SK-N-MC (cell line): ENCODE results near the gene DLGAP1.

Experiments used
- DNase-seq: peaks from one replicate; pipeline ENCODE4 v3.0.0-alpha.2; 2011; ENCODE audit warnings: low read depth, low spot score
- H3K27ac ChIP-seq: fragments of 200-600 bp; sonication (generic); 2 replicates; pipeline ENCODE4 v1.5.1; 2016; ENCODE audit warnings: mixed run types
- H3K36me3 ChIP-seq: fragments of 200-600 bp; sonication (generic); 2 replicates; pipeline ENCODE4 v1.6.1; 2017; ENCODE audit warnings: antibody characterized with exemption, low read length, mixed read lengths; ENCODE audit not compliant: insufficient read depth
- H3K4me3 ChIP-seq: fragments of 200-600 bp; sonication (generic); 2 replicates; pipeline ENCODE4 v1.5.1; 2016
- H3K9ac ChIP-seq: fragments of 200-600 bp; sonication (generic); 2 replicates; pipeline ENCODE4 v1.8.0; 2017; ENCODE audit warnings: mixed run types, mixed read lengths; ENCODE audit not compliant: insufficient read length
- H3K9me3 ChIP-seq: fragments of 200-600 bp; sonication (generic); 2 replicates; pipeline ENCODE4 v1.6.1; 2017; ENCODE audit warnings: low read depth, mild to moderate bottlenecking, antibody characterized with exemption, low read length, moderate library complexity, mixed read lengths
- EZH2 ChIP-seq: fragments of 200-600 bp; sonication (generic); IDR thresholded peaks from one replicate; pipeline ENCODE4 v1.6.1; 2017; ENCODE audit warnings: antibody characterized with exemption
- FOXP2 ChIP-seq: optimal IDR thresholded peaks from 2 replicates; pipeline ENCODE3; 2011; ENCODE audit warnings: mild to moderate bottlenecking, moderate library complexity; ENCODE audit not compliant: insufficient read depth; ENCODE audit errors: extremely low read length, control extremely low read depth
- POLR2AphosphoS5 ChIP-seq: IDR thresholded peaks from 2 replicates; pipeline ENCODE4 v1.6.1; 2012; ENCODE audit warnings: mild to moderate bottlenecking, low read depth, low read length, borderline replicate concordance

Gene DLGAP1

GRCh38 chr18:4405965-4406364, 49.1 kb downstream of the DLGAP1 start:
- Histone ChIP-seq H3K9me3 (no peaks in the 10 kb centered on the region), H3K36me3 (no peaks in the 10 kb centered on the region), H3K9ac (no peak overlapping the region), H3K4me3 (no peak overlapping the region), H3K27ac (no peak overlapping the region)
- no peak for DNase-seq
- TF ChIP-seq POLR2AphosphoS5 (no peak), EZH2 (no peak), FOXP2 (no peak)

DNA sequence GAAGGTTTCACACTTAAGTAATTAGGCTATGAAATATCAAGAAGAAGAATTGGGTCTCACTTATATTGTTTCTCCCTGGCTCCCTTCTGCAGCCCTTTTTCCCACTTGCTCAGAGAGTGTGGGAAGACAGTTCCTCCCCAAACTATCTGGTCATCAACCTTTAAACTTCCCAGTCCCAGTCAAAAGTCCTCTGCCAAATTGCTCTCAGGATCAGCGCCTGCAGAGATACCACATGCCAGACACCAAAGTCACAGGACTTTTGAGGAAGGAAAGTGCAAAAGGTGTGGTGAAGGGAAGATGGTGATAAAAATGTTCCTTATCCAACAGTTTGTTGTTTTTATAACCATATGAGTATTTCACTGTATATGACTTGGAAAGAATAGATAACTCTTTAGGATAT, 51.3 kb downstream of the DLGAP1 start:
- H3K36me3 ChIP-seq: no peaks in the 10 kb centered on the region
- no peak overlapping the region for H3K9ac ChIP-seq
- TF ChIP-seq POLR2AphosphoS5 (no peak), EZH2 (no peak), FOXP2 (no peak)
- H3K9me3 ChIP-seq: no peaks in the 10 kb centered on the region
- no peak overlapping the region for H3K4me3 ChIP-seq
- no peak overlapping the region for H3K27ac ChIP-seq
- DNase-seq: no peak

DNA sequence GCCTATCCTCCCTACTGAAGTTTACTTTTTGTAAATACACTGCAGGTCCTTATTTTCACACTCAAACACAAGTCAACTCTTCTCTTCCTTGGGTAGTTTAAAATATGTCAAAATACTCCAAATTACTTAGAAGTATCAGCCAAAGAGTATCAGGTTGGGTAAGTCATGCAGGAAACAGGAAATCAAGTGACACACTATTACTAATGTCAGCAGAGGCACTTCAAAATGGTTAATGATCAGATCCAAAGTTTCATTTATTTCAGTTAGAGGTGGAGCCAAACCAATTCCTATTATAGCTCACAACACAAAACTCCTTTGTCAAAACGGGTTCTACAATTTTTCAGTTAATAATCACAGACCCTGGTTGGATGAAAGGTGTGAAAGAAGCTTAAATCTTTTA, 54.2 kb downstream of the DLGAP1 start:
- no peak overlapping the region for H3K9ac ChIP-seq
- no peak for DNase-seq
- no peak for TF ChIP-seq EZH2
- TF ChIP-seq POLR2AphosphoS5: no peak
- no peak for TF ChIP-seq FOXP2
- no peak overlapping the region for H3K27ac ChIP-seq
- H3K4me3 ChIP-seq: no peak overlapping the region
- no peaks in the 10 kb centered on the region for H3K9me3 ChIP-seq
- H3K36me3 ChIP-seq: no peaks in the 10 kb centered on the region

DNA sequence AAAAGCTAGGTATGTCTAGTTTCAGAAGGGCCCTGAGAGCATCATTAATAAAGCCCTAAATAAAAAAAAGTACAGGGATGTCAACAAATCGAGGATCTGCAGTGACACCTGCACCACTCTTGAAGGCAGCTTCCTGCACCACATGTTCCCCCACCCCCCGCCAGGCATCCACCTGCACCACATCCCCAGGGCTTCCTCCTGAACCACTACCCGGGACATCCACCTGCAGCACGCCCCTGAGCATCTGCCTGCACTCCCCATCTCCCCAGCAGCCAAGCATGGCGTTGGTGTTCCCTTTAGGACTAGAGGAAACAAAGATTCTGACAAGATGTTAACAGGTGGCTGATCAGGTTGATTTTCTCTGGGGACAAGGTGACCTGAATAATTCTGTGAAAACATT, 55.2 kb downstream of the DLGAP1 start:
- Histone ChIP-seq H3K9ac (no peak overlapping the region), H3K9me3 (no peaks in the 10 kb centered on the region), H3K4me3 (no peak overlapping the region), H3K36me3 (no peaks in the 10 kb centered on the region), H3K27ac (no peak overlapping the region)
- DNase-seq: no peak
- TF ChIP-seq POLR2AphosphoS5: no peak

GRCh38 chr18:4394700-4395099, 60.4 kb downstream of the DLGAP1 start:
- TF ChIP-seq EZH2: no peak
- no peak for TF ChIP-seq POLR2AphosphoS5
- TF ChIP-seq FOXP2: no peak
- no peaks in the 10 kb centered on the region for H3K9me3 ChIP-seq
- H3K4me3 ChIP-seq: no peak overlapping the region
- DNase-seq: no peak
- no peak overlapping the region for H3K9ac ChIP-seq
- H3K27ac ChIP-seq: no peak overlapping the region
- no peaks in the 10 kb centered on the region for H3K36me3 ChIP-seq

DNA sequence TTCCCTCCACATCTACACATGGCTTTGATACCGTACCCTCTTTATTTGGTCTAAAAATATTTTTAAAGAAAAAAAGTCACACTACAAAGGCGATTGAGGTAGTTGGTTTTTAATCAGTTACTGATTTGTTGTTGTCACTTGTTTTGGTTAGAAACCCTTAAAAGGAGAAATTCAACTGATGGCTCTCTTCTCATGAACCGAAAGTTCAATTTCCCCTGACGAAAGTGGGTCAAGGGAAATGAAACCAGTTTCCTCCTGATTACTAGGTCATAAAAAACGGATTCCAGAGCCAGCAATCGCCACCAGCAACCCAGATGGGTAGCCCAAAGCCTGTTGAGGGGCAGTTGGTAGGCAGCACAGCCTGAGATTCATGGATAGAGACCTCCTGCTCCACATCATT, 63.2 kb downstream of the DLGAP1 start:
- no peak for TF ChIP-seq FOXP2
- no peak for TF ChIP-seq EZH2
- no peak for TF ChIP-seq POLR2AphosphoS5
- Histone ChIP-seq H3K4me3 (no peak overlapping the region), H3K9me3 (no peaks in the 10 kb centered on the region), H3K9ac (no peak overlapping the region), H3K36me3 (no peaks in the 10 kb centered on the region), H3K27ac (no peak overlapping the region)
- DNase-seq: no peak

DNA sequence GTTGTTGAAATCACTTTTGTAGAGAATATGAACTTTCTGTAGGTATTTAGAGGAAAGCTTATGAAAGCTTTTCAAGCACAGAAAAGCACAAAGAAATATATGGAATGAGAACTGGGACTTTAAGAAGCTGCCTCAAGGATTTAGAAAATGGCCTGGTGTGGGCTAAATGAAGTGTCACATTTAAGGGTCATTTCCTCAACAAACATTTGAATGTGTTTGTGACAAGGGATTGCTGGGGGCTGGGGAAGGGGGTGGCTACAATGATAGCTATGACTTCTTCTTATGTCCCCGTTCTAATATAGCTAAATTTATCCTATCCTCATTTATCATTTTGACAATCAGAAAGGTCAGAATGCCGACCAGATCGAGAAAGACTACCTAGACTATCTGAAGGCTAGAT, 69.2 kb downstream of the DLGAP1 start:
- Histone ChIP-seq H3K4me3 (no peak overlapping the region), H3K9me3 (no peaks in the 10 kb centered on the region), H3K9ac (no peak overlapping the region), H3K36me3 (no peaks in the 10 kb centered on the region), H3K27ac (no peak overlapping the region)
- no peak for TF ChIP-seq POLR2AphosphoS5
- TF ChIP-seq FOXP2: no peak
- TF ChIP-seq EZH2: no peak
- no peak for DNase-seq

DNA sequence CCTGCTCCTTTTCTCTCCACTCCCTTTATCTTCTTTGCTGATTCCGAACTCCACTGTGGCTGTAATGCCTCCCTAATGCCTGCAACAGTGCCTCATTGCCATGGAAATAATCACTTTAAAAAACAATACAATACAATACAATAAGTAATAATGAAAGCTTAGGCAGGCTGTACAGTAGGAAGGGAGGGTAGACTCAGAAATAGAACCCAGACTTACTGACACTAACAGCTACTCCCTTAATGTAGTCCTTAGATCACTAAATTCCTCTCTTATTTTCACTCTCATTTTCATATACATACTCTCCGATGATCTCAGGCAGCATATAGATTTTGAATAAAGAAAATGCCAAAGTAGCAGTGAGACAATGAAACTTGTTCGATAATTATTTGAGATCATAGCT, 70.2 kb downstream of the DLGAP1 start:
- no peak for DNase-seq
- no peak overlapping the region for H3K27ac ChIP-seq
- no peak overlapping the region for H3K9ac ChIP-seq
- no peaks in the 10 kb centered on the region for H3K36me3 ChIP-seq
- H3K9me3 ChIP-seq: no peaks in the 10 kb centered on the region
- no peak overlapping the region for H3K4me3 ChIP-seq
- TF ChIP-seq FOXP2 (no peak), EZH2 (no peak), POLR2AphosphoS5 (no peak)

DNA sequence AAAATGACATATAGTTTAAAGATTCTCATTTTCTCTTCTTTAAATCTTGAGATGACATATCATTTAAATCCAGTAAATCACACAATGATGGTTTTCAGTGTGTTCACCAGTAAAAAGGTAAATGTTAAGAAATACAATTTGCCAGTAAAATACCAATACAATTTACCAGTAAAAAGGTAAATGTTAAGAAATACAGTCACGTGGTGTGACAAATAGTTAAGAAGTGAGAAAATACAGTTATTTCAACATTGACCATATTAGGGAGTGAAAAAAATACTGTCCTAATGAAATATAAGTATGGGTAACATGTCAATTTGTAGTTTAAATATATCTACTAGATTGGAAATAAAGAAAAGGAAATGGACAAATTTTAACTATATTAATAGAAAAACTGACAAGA, 80.5 kb downstream of the DLGAP1 start:
- no peak for TF ChIP-seq FOXP2
- no peak for TF ChIP-seq EZH2
- no peak for TF ChIP-seq POLR2AphosphoS5
- Histone ChIP-seq H3K36me3 (no peaks in the 10 kb centered on the region), H3K9me3 (no peaks in the 10 kb centered on the region), H3K9ac (no peak overlapping the region), H3K4me3 (no peak overlapping the region), H3K27ac (no peak overlapping the region)
- DNase-seq: no peak
